Measurements from ENCODE around the gene HSD3B1.

- TF ChIP-seq CTCF (optimal IDR thresholded peaks at IDR 0.05 in 1 of 3, IDR thresholded peaks at IDR 0.05 in 1 of 3, conservative IDR thresholded peaks at IDR 0.05 in 1 of 3; ENCODE audit: extremely low read depth in 1 of 3, insufficient read depth in 2 of 3, low read length in 3 of 3) (peak in 2 of 3 experiments; percentile 26 to 37), EZH2 (IDR thresholded peaks at IDR 0.05; ENCODE audit: low read length) (no peak)
Observed at GRCh38 chr1:119477710-119478109, 29.3 kb upstream of the HSD3B1 start.

Data from keratinocyte (primary cell).